DND-41 (cell line): ENCODE results near the gene KCNRG.

Source experiments
- EZH2 ChIP-seq: IDR thresholded peaks from 3 replicates; pipeline ENCODE4 v1.6.1; 2012; ENCODE audit warnings: borderline replicate concordance, low read depth, mild to moderate bottlenecking, moderate library complexity, low read length, inconsistent platforms; ENCODE audit not compliant: severe bottlenecking
- TF ChIP-seq, protein P1 (sequence below): IDR thresholded peaks from 2 replicates; pipeline ENCODE4 v1.5.1; 2012; ENCODE audit warnings: borderline replicate concordance, low read length, moderate library complexity, mild to moderate bottlenecking; ENCODE audit not compliant: poor library complexity, severe bottlenecking; ENCODE audit errors: extremely low read depth

DNA sequence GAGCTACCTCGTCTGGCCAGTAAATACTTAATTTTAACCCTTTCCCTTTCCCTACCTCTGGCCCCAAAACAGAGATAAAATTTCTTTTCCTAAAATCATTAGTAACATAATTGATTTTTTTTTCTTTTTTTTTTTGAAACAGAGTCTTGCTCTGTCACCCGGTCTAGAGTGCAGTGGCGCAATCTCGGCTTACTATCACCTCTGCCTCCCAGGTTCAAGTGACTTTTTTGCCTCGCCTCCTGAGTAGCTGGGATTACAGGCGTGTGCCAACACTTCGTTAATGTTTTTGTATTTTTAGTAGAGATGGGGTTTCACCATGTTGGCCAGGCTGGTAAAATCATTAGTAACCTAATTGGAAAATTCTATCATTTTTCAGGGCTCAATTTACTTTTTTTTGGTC lies 28.8 kb upstream of the KCNRG start:
- TF ChIP-seq, protein P1, sequence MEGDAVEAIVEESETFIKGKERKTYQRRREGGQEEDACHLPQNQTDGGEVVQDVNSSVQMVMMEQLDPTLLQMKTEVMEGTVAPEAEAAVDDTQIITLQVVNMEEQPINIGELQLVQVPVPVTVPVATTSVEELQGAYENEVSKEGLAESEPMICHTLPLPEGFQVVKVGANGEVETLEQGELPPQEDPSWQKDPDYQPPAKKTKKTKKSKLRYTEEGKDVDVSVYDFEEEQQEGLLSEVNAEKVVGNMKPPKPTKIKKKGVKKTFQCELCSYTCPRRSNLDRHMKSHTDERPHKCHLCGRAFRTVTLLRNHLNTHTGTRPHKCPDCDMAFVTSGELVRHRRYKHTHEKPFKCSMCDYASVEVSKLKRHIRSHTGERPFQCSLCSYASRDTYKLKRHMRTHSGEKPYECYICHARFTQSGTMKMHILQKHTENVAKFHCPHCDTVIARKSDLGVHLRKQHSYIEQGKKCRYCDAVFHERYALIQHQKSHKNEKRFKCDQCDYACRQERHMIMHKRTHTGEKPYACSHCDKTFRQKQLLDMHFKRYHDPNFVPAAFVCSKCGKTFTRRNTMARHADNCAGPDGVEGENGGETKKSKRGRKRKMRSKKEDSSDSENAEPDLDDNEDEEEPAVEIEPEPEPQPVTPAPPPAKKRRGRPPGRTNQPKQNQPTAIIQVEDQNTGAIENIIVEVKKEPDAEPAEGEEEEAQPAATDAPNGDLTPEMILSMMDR: no peak
- TF ChIP-seq EZH2: no peak
